Measurements from ENCODE around the gene CCDC159.

DNA sequence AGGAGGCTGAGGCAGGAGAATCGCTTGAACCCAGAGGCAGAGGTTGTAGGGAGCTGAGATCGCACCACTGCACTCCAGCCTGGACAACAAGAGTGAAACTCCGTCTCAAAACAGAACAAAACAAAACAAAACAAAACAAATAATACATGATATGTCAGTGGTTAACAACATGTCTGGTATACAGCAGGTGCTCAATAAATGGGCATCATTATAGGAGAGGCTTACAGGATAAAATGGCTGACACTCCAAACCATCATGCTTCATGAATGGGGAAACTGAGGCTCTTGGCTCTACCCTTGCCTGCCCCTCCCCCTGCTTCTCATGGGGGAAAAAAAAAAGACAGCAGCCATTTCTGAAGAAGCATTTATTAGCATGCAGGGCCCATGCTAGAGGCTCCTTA lies 3.9 kb upstream of the CCDC159 start:
- TF ChIP-seq POLR2A (IDR thresholded peaks at IDR 0.05) (no peak), EP300 (IDR thresholded peaks at IDR 0.05) (no peak)
- TF ChIP-seq, protein P1, sequence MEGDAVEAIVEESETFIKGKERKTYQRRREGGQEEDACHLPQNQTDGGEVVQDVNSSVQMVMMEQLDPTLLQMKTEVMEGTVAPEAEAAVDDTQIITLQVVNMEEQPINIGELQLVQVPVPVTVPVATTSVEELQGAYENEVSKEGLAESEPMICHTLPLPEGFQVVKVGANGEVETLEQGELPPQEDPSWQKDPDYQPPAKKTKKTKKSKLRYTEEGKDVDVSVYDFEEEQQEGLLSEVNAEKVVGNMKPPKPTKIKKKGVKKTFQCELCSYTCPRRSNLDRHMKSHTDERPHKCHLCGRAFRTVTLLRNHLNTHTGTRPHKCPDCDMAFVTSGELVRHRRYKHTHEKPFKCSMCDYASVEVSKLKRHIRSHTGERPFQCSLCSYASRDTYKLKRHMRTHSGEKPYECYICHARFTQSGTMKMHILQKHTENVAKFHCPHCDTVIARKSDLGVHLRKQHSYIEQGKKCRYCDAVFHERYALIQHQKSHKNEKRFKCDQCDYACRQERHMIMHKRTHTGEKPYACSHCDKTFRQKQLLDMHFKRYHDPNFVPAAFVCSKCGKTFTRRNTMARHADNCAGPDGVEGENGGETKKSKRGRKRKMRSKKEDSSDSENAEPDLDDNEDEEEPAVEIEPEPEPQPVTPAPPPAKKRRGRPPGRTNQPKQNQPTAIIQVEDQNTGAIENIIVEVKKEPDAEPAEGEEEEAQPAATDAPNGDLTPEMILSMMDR (IDR thresholded peaks at IDR 0.05) = no peak
